ENCODE results near the gene EMX1.

EMX1 gene

GRCh38 chr2:72981536-72981935 is 64.2 kb downstream of the EMX1 start:
- H3K4me3 ChIP-seq (ENCODE audit: low read depth, low read length), result no peak overlapping the region
- no peak for TF ChIP-seq CTCF (conservative IDR thresholded peaks at IDR 0.05; ENCODE audit: low read depth, low read length)
- no peak for DNase-seq (ENCODE audit: low read depth)

GRCh38 chr2:72982219-72982618 is 64.9 kb downstream of the EMX1 start:
- H3K4me3 ChIP-seq (ENCODE audit: low read depth, low read length), result no peak overlapping the region
- no peak for TF ChIP-seq CTCF (conservative IDR thresholded peaks at IDR 0.05; ENCODE audit: low read depth, low read length)
- DNase-seq (ENCODE audit: low read depth), result no peak

- H3K4me3 ChIP-seq (ENCODE audit: low read depth, low read length), result no peak overlapping the region
- DNase-seq (ENCODE audit: low read depth), result no peak
- TF ChIP-seq CTCF (conservative IDR thresholded peaks at IDR 0.05; ENCODE audit: low read depth, low read length), result no peak
Observed at GRCh38 chr2:72982781-72983499, 65.6 kb downstream of the EMX1 start.

GRCh38 chr2:72983500-72984161 is 66.3 kb downstream of the EMX1 start:
- no peak for TF ChIP-seq CTCF (conservative IDR thresholded peaks at IDR 0.05; ENCODE audit: low read depth, low read length)
- no peak for DNase-seq (ENCODE audit: low read depth)
- H3K4me3 ChIP-seq (ENCODE audit: low read depth, low read length), result no peak overlapping the region

- no peak for TF ChIP-seq CTCF (conservative IDR thresholded peaks at IDR 0.05; ENCODE audit: low read depth, low read length)
- no peak for DNase-seq (ENCODE audit: low read depth)
- H3K4me3 ChIP-seq (ENCODE audit: low read depth, low read length), result no peak overlapping the region
Observed at GRCh38 chr2:72984172-72984671, 66.9 kb downstream of the EMX1 start.

Data from choroid plexus epithelial cell (primary cell).